IMR-90 (cell line): Measurements from ENCODE around the gene NAP1L5. TPM values are rescaled to one million over a fixed set of nuclear protein-coding genes. Genes with fewer than 3 reads are reported as not detected.

ENCODE experiments used
- ATAC-seq: fragments of 200-7000 bp; cut with Tn5 transposase; 2 replicates; pipeline ENCODE4 v1.9.1; 2020; ENCODE audit warnings: low read depth, mild to moderate bottlenecking, moderate library complexity
- BruUV-seq: library from RNA; stranded (reverse); fragments of 400-500 nt; replicated peaks from 2 replicates; lab custom pipeline; 2021; lab: Mats Ljungman, UMichigan
- CTCF ChIA-PET: fragments of 300-600 bp; formaldehyde crosslinking; extraction: SDS; loops from one replicate; lab custom pipeline; 2021; ENCODE audit warnings: antibody characterized with exemption; lab: Yijun Ruan, JAX
- POLR2A ChIA-PET: fragments of 300-600 bp; sonication (Branson Sonifier 250); formaldehyde crosslinking; loops from one replicate; lab custom pipeline; 2022; ENCODE audit warnings: antibody characterized with exemption; ENCODE audit not compliant: unreplicated experiment; lab: Charles Lee
- DNase-seq: peaks from one replicate; pipeline ENCODE4 v3.0.0; 2013
- H2AFZ ChIP-seq: replicated peaks from 2 replicates; pipeline ENCODE3; 2013; ENCODE audit warnings: low read length, mild to moderate bottlenecking; ENCODE audit not compliant: poor library complexity
- H2AK5ac ChIP-seq: 2 replicates; pipeline ENCODE4 v1.6.1; 2013; ENCODE audit warnings: low read depth, low read length, inconsistent platforms
- H2AK9ac ChIP-seq: replicated peaks from 2 replicates; pipeline ENCODE3; 2013; ENCODE audit warnings: mild to moderate bottlenecking, low read depth, low read length, moderate library complexity; ENCODE audit not compliant: poor library complexity
- H2BK120ac ChIP-seq: 2 replicates; pipeline ENCODE4 v1.6.1; 2013; ENCODE audit warnings: low read depth, low read length, inconsistent platforms
- H2BK15ac ChIP-seq: 3 replicates; pipeline ENCODE4 v1.6.1; 2013; ENCODE audit warnings: low read depth, low read length, inconsistent platforms
- H2BK20ac ChIP-seq: 2 replicates; pipeline ENCODE4 v1.6.1; 2013; ENCODE audit warnings: low read depth, mild to moderate bottlenecking, inconsistent platforms, low read length, moderate library complexity
- H2BK5ac ChIP-seq: 2 replicates; pipeline ENCODE4 v1.6.1; 2013; ENCODE audit warnings: mild to moderate bottlenecking, low read depth, low read length, inconsistent platforms; ENCODE audit not compliant: poor library complexity, severe bottlenecking
- H3K14ac ChIP-seq: replicated peaks from 2 replicates; pipeline ENCODE4 v1.6.1; 2013; ENCODE audit warnings: low read depth, low read length, inconsistent platforms
- H3K18ac ChIP-seq: 2 replicates; pipeline ENCODE4 v1.6.1; 2013; ENCODE audit warnings: low read depth, low read length, control low read depth
- H3K23ac ChIP-seq: 2 replicates; pipeline ENCODE4 v1.6.1; 2013; ENCODE audit warnings: low read depth, low read length, inconsistent platforms
- H3K27ac ChIP-seq: 2 replicates; pipeline ENCODE4 v1.5.1; 2013; ENCODE audit warnings: mild to moderate bottlenecking, control low read depth, low read length; ENCODE audit not compliant: insufficient read depth
- H3K27me3 ChIP-seq: 2 replicates; pipeline ENCODE4 v1.6.1; 2013; ENCODE audit warnings: low read length; ENCODE audit not compliant: control insufficient read depth, insufficient read depth
- H3K36me3 ChIP-seq: 2 replicates; pipeline ENCODE4 v1.6.1; 2013; ENCODE audit warnings: low read length, mixed read lengths; ENCODE audit not compliant: control insufficient read depth, insufficient read depth
- H3K4ac ChIP-seq: 2 replicates; pipeline ENCODE4 v1.6.1; 2013; ENCODE audit warnings: low read depth, low read length, inconsistent platforms
- H3K4me1 ChIP-seq: 2 replicates; pipeline ENCODE4 v1.6.1; 2013; ENCODE audit warnings: low read length, mixed read lengths; ENCODE audit not compliant: control insufficient read depth, insufficient read depth
- H3K4me2 ChIP-seq: 2 replicates; pipeline ENCODE4 v1.6.1; 2013; ENCODE audit warnings: low read depth, mild to moderate bottlenecking, control low read depth, low read length, moderate library complexity
- H3K4me3 ChIP-seq: 2 replicates; pipeline ENCODE4 v1.5.1; 2013; ENCODE audit warnings: low read depth, mild to moderate bottlenecking, control low read depth, low read length, moderate library complexity; ENCODE audit not compliant: insufficient read depth
- H3K56ac ChIP-seq: 2 replicates; pipeline ENCODE4 v1.6.1; 2013; ENCODE audit warnings: low read length, inconsistent platforms; ENCODE audit not compliant: insufficient read depth; ENCODE audit errors: extremely low read depth
- H3K79me1 ChIP-seq, 2 experiments: 2 replicates each; pipeline ENCODE4 v1.6.1; 2013; ENCODE audit warnings: low read length in 2 of 2, inconsistent platforms in 1 of 2, low read depth in 1 of 2
- H3K9ac ChIP-seq: 2 replicates; pipeline ENCODE4 v1.6.1; 2013; ENCODE audit warnings: low read depth, low read length, control low read depth
- H3K9me1 ChIP-seq: 2 replicates; pipeline ENCODE4 v1.6.1; 2013; ENCODE audit warnings: low read length, inconsistent platforms; ENCODE audit not compliant: insufficient read depth
- H3K9me3 ChIP-seq: 2 replicates; pipeline ENCODE4 v1.6.1; 2013; ENCODE audit warnings: low read length; ENCODE audit not compliant: control insufficient read depth, insufficient read depth
- H4K20me1 ChIP-seq: 2 replicates; pipeline ENCODE4 v1.6.1; 2013; ENCODE audit warnings: low read length, inconsistent platforms; ENCODE audit not compliant: insufficient read depth
- H4K5ac ChIP-seq: 2 replicates; pipeline ENCODE4 v1.6.1; 2013; ENCODE audit warnings: mild to moderate bottlenecking, low read depth, low read length, control low read depth
- H4K8ac ChIP-seq, 2 experiments: 2 replicates each; pipeline ENCODE4 v1.6.1; 2013; ENCODE audit warnings: low read depth in 2 of 2, low read length in 2 of 2, control low read depth in 1 of 2, inconsistent platforms in 1 of 2
- H4K91ac ChIP-seq: 2 replicates; pipeline ENCODE4 v1.6.1; 2013; ENCODE audit warnings: low read depth, low read length, inconsistent platforms; ENCODE audit not compliant: insufficient read depth
- BHLHE40 ChIP-seq: fragments of 150-350 bp; IDR thresholded peaks from 2 replicates; pipeline ENCODE4 v1.6.1; 2016; ENCODE audit warnings: mild to moderate bottlenecking, low read depth, low read length
- CEBPB ChIP-seq: IDR thresholded peaks from 2 replicates; pipeline ENCODE4 v1.6.1; 2012; ENCODE audit warnings: low read depth, low read length, improper control_type of control experiment
- CTCF ChIP-seq: conservative IDR thresholded peaks from 2 replicates; pipeline ENCODE4 v1.5.1; 2012; ENCODE audit warnings: mild to moderate bottlenecking, low read depth, low read length, improper control_type of control experiment
- ELK1 ChIP-seq: fragments of 150-350 bp; IDR thresholded peaks from 2 replicates; pipeline ENCODE4 v1.6.1; 2016; ENCODE audit warnings: low read depth, mild to moderate bottlenecking, low read length, moderate library complexity, borderline replicate concordance
- NFE2L2 ChIP-seq: fragments of 150-350 bp; IDR thresholded peaks from 2 replicates; pipeline ENCODE4 v1.6.1; 2016; ENCODE audit warnings: low read depth, mild to moderate bottlenecking, low read length
- RCOR1 ChIP-seq: IDR thresholded peaks from 2 replicates; pipeline ENCODE4 v1.6.1; 2012; ENCODE audit warnings: mild to moderate bottlenecking, low read length, improper control_type of control experiment; ENCODE audit not compliant: insufficient replicate concordance
- RFX5 ChIP-seq: IDR thresholded peaks from 2 replicates; pipeline ENCODE4 v1.8.0; 2012; ENCODE audit warnings: low read depth, mild to moderate bottlenecking, low read length, moderate library complexity
- SMC3 ChIP-seq: fragments of 150-350 bp; IDR thresholded peaks from 2 replicates; pipeline ENCODE4 v1.6.1; 2016; ENCODE audit warnings: low read depth, mild to moderate bottlenecking, antibody characterized with exemption, low read length, moderate library complexity
- USF2 ChIP-seq: fragments of 150-350 bp; IDR thresholded peaks from 2 replicates; pipeline ENCODE4 v1.6.1; 2017; ENCODE audit warnings: mild to moderate bottlenecking, antibody characterized with exemption, low read length, low read depth
- WGBS, 2 experiments: methylation state at CpG; one replicate each; pipeline versions ENCODE4 v1.1.5 to v1.1.7; 2013; ENCODE audit warnings: missing lambda C conversion rate in 2 of 2; ENCODE audit not compliant: insufficient read length in 1 of 2; ENCODE audit errors: extremely low coverage in 2 of 2; 5-methylcytosine and 5-hydroxymethylcytosine counted together
- dilution Hi-C: fragments of 300-500 bp; cut with HindIII; formaldehyde crosslinking; loops from one replicate; pipeline ENCODE4 v1.14.3; 2018; ENCODE audit warnings: low sequenced_read_pairs; ENCODE audit not compliant: unreplicated experiment
- in situ Hi-C: fragments of 300-500 bp; cut with MboI; formaldehyde crosslinking; loops from 3 replicates; pipeline ENCODE4 v1.14.3; 2019; ENCODE audit warnings: low sequenced_read_pairs, inconsistent platforms, mixed read lengths
- intact Hi-C: fragments of 100-400 bp; cut with micrococcal nuclease; formaldehyde crosslinking; loops from 2 replicates; pipeline ENCODE4 v1.10.0; 2022
- polyA plus RNA-seq, 3 experiments: library from polyadenylated mRNA; depleted of rRNA; stranded (reverse); fragments of >200 nt; gene quantifications; 2 replicates each; pipeline ENCODE4 v1.2.3, GENCODE V29; 2012; ENCODE audit warnings: low replicate concordance in 1 of 3
- total RNA-seq: library from RNA; depleted of rRNA; stranded (reverse); fragments of >200 nt; gene quantifications from 2 replicates; pipeline ENCODE4 v1.2.3, GENCODE V29; 2012

Gene NAP1L5
- total and polyA plus RNA-seq, 2 of the 4 experiments (the other 2 are of a cell fraction) = 3.9 to 5.3 TPM

- Histone ChIP-seq H3K9me3 (peaks cover 10% of the 10 kb centered on the region), H3K18ac (no peak overlapping the region), H2AK5ac (no peak overlapping the region), H3K56ac (no peak overlapping the region), H3K9me1 (peaks cover 3% of the 10 kb centered on the region; the same call in 1 of the 2 replicates), H4K8ac (no peak overlapping the region), H3K9ac (no peak overlapping the region), H3K4me2 (no peak overlapping the region), H3K23ac (no peak overlapping the region), H2BK5ac (no peak overlapping the region), H2BK15ac (no peak overlapping the region), H4K91ac (no peak overlapping the region), H3K27me3 (no peaks in the 10 kb centered on the region), H4K5ac (no peak overlapping the region), H2BK120ac (no peak overlapping the region), H4K20me1 (no peaks in the 10 kb centered on the region), H3K4me3 (no peak overlapping the region), H3K36me3 (peaks cover 16% of the 10 kb centered on the region), H3K79me1 (no peaks in the 10 kb centered on the region), H3K14ac (no peak overlapping the region), H3K4ac (no peak overlapping the region), H2AFZ (no peak overlapping the region), H3K4me1 (no peaks in the 10 kb centered on the region), H3K27ac (no peak overlapping the region), H2AK9ac (no peak overlapping the region), H2BK20ac (no peak overlapping the region)
- no TSS peak for BruUV-seq
- WGBS, 2 experiments = 90% methylated on average over 2 of the region's 5 CpGs; no CpG with 5 or more reads in 1 of the 2 experiments
- in situ Hi-C loops (no loop called here), intact Hi-C loops (no loop called here), dilution Hi-C loops (no loop called here)
- CTCF ChIA-PET = no interaction called here
- no peak for TF ChIP-seq NFE2L2
- no peak for TF ChIP-seq RFX5
- TF ChIP-seq SMC3 = no peak
- no peak for TF ChIP-seq CEBPB
- TF ChIP-seq CTCF = no peak
- TF ChIP-seq RCOR1 = no peak
- TF ChIP-seq BHLHE40 = no peak
- no peak for TF ChIP-seq ELK1
- TF ChIP-seq USF2 = no peak
- no peak for DNase-seq
- ATAC-seq = no peak
- POLR2A ChIA-PET = no interaction called here
These were observed 20.5 kb upstream of the NAP1L5 start for GRCh38 chr4:88718098-88718497.
